HL-60 (cell line): Measurements from ENCODE around the gene MCIDAS.

Experiments
- DNase-seq, 2 experiments: peaks; one replicate each; pipeline ENCODE4 v3.0.0-alpha.2; 2010 to 2020; ENCODE audit warnings: low read depth in 1 of 2, low spot score in 1 of 2
- H3K27ac ChIP-seq: fragments of 250-450 bp; sonication (Bioruptor Pico); replicated peaks from 2 replicates; pipeline ENCODE4 v1.5.1; 2020; ENCODE audit warnings: mild to moderate bottlenecking, moderate library complexity
- H3K27me3 ChIP-seq: fragments of 250-450 bp; sonication (Bioruptor Pico); 2 replicates; pipeline ENCODE4 v1.5.1; 2021; ENCODE audit warnings: mild to moderate bottlenecking, moderate library complexity; ENCODE audit not compliant: insufficient read depth, poor library complexity, severe bottlenecking
- H3K4me3 ChIP-seq: replicated peaks from 2 replicates; pipeline ENCODE4 v1.5.1; 2011; ENCODE audit warnings: mild to moderate bottlenecking, control low read depth, low read length; ENCODE audit not compliant: insufficient read depth
- CTCF ChIP-seq: IDR thresholded peaks from one replicate; pipeline ENCODE4 v1.5.1; 2011; ENCODE audit warnings: low read length, control low read depth, inconsistent platforms; ENCODE audit not compliant: insufficient read depth
- GABPA ChIP-seq: IDR thresholded peaks from 2 replicates; pipeline ENCODE4 v1.6.1; 2012; ENCODE audit warnings: low read depth
- POLR2AphosphoS5 ChIP-seq: IDR thresholded peaks from 2 replicates; pipeline ENCODE4 v1.6.1; 2012; ENCODE audit warnings: low read depth
- SPI1 ChIP-seq: IDR thresholded peaks from 2 replicates; pipeline ENCODE4 v1.6.1; 2012; ENCODE audit warnings: low read depth, mild to moderate bottlenecking, borderline replicate concordance
- TF ChIP-seq, protein P1 (sequence below): IDR thresholded peaks from 2 replicates; pipeline ENCODE4 v1.6.1; 2012; ENCODE audit warnings: low read depth; ENCODE audit not compliant: insufficient replicate concordance

Gene MCIDAS

GRCh38 chr5:55236800-55237199, 9.7 kb upstream of the MCIDAS start:
- no peak for DNase-seq
- no peak overlapping the region for H3K27ac ChIP-seq
- H3K27me3 ChIP-seq: peaks cover 12% of the 10 kb centered on the region
- no peak overlapping the region for H3K4me3 ChIP-seq
- TF ChIP-seq CTCF (no peak), GABPA (no peak), POLR2AphosphoS5 (no peak), SPI1 (no peak)
- TF ChIP-seq, protein P1, sequence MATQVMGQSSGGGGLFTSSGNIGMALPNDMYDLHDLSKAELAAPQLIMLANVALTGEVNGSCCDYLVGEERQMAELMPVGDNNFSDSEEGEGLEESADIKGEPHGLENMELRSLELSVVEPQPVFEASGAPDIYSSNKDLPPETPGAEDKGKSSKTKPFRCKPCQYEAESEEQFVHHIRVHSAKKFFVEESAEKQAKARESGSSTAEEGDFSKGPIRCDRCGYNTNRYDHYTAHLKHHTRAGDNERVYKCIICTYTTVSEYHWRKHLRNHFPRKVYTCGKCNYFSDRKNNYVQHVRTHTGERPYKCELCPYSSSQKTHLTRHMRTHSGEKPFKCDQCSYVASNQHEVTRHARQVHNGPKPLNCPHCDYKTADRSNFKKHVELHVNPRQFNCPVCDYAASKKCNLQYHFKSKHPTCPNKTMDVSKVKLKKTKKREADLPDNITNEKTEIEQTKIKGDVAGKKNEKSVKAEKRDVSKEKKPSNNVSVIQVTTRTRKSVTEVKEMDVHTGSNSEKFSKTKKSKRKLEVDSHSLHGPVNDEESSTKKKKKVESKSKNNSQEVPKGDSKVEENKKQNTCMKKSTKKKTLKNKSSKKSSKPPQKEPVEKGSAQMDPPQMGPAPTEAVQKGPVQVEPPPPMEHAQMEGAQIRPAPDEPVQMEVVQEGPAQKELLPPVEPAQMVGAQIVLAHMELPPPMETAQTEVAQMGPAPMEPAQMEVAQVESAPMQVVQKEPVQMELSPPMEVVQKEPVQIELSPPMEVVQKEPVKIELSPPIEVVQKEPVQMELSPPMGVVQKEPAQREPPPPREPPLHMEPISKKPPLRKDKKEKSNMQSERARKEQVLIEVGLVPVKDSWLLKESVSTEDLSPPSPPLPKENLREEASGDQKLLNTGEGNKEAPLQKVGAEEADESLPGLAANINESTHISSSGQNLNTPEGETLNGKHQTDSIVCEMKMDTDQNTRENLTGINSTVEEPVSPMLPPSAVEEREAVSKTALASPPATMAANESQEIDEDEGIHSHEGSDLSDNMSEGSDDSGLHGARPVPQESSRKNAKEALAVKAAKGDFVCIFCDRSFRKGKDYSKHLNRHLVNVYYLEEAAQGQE: no peak

GRCh38 chr5:55234121-55234700, 7.1 kb upstream of the MCIDAS start:
- H3K27ac ChIP-seq: no peak overlapping the region
- peaks cover 26% of the 10 kb centered on the region for H3K27me3 ChIP-seq
- TF ChIP-seq POLR2AphosphoS5 (no peak), CTCF (no peak), GABPA (no peak), SPI1 (no peak)
- TF ChIP-seq, protein P1: no peak
- peak overlapping the region; percentile 47 for H3K4me3 ChIP-seq
- no peak for DNase-seq

DNA sequence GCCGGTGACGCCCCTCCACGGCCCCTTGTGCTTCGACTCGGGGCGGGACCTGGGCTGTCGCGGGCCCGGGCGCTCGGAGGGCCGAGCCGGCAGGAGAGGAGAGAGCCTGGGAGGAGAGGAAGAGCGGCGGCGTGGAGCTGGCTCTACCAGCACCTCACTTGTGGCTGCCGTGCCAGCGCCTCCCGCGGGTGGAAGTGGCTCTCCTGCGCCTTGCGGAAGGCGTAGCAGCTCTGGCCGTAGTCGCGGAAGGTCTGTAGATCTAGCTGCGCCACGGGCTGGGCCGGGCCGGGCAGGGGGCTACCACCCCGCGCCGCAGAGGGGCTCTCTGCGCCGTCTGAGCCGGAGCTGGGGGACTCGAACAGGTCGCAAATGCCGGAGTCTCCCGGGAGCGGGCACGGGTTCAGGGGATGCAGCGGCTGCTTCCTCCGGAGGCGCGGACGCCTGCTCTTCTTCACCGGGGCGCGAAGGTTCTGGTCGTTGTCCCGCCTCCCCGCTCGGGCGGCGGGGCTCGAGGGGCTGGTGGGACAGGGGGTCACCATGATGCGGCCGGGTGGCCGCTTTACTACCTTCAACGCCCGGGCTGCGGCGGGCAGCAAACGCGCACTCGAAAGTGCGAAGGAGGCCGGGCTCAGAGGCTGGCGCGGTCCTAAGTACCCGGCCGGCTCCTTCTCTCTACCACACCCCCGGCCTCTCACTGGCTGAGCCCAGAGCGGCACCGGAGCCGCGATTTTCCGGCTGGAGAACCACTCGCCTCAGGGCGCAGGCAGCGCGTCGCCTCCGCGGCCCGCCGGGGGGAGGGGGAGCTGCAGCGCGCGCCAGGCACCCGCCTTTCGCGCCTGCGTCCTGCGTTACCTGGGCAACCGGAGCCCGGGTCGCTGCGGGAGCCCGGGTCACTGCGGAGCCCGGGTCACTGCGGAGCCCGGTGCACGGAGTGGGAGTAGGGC, 6.1 kb upstream of the MCIDAS start, which contains the start of gene CCNO:
Gene CCNO, minus strand, starts transcription at position 624 of the 944 bp plus-strand sequence. Its CDS starts 85 bp downstream, at position 539.
- TF ChIP-seq, protein P1: no peak
- TF ChIP-seq GABPA: no peak
- TF ChIP-seq SPI1: no peak
- TF ChIP-seq CTCF: no peak
- no peak for TF ChIP-seq POLR2AphosphoS5
- Histone ChIP-seq H3K27ac (no peak within 1 kb of the TSS), H3K4me3 (peak within 1 kb of the TSS; percentile 47), H3K27me3 (peaks cover 27% of the 10 kb centered on the region)
- peak in 1 of 2 experiments; percentile 29 for DNase-seq
